ENCODE results near the gene NR5A2.

- no peak for TF ChIP-seq CTCF (IDR thresholded peaks at IDR 0.05)
- TF ChIP-seq POLR2A (IDR thresholded peaks at IDR 0.05) = no peak
Observed at GRCh38 chr1:200046115-200046514, 18.6 kb downstream of the NR5A2 start.

Data from body of pancreas (tissue), 4 donors.